ENCODE results near the gene SH3RF3. TPM values are rescaled to one million over a fixed set of nuclear protein-coding genes. Genes with fewer than 3 reads are reported as not detected.
"Not testable (repeated sequence)": the region's sequence is repeated elsewhere in the genome, so short reads cannot be mapped to it uniquely, and the experiment has no call there.

Gene SH3RF3
- total and polyA plus RNA-seq, 9 of the 15 experiments (the other 6 are each of a cell fraction or from before 2014, with no cell fraction given), result 0.02 TPM; not detected in 8

DNA sequence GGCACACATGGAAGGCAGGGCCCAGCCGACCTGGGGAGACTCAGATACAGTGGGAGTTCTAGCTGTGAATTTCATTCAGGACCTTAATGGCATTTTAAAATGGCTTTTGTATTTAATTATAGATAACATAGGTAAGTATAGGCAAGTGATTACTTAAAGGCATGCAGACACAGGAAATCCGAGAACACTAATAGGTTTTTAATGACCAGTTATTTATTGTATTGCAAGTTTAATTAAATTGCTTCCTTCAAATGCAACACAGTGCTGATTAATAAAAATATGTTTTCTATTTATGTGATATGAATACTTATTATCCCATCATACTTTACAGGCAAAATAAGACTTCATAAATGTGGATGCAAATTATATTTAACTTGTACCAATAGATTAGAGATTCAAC is 19.7 kb upstream of the SH3RF3 start (continued):
- TF ChIP-seq HIVEP1 (CRISPR knock-in tag; IDR thresholded peaks at IDR 0.05) (no peak), ELF2 (CRISPR knock-in tag; IDR thresholded peaks at IDR 0.05) (no peak), ZNF274 (IDR thresholded peaks at IDR 0.05; ENCODE audit: borderline replicate concordance, low read depth, low read length) (no peak), ZNF184 (CRISPR knock-in tag; IDR thresholded peaks at IDR 0.05) (no peak)

GRCh38 chr2:109110170-109110569 is 18.8 kb upstream of the SH3RF3 start:
- no peak for ATAC-seq
- H3K9me1 ChIP-seq (ENCODE audit: control insufficient read depth, insufficient read depth, low read length), result no peaks in the 10 kb centered on the region
- CTCF ChIA-PET (ENCODE audit: low intra/inter-chr PET ratio), result no interaction called here

GRCh38 chr2:109117181-109117580 is 11.8 kb upstream of the SH3RF3 start:
- H3K36me3 ChIP-seq (ENCODE audit: control insufficient read depth, insufficient read depth, low read length); CTCF ChIA-PET (ENCODE audit: low intra/inter-chr PET ratio); H3K4me2 ChIP-seq (ENCODE audit: insufficient read depth, low read length); in situ Hi-C loops (cut with MboI); H3K4me3 ChIP-seq; H3K9me3 ChIP-seq (replicated peaks; ENCODE audit: control insufficient read depth, insufficient read depth, low read depth, low read length); FAIRE-seq; BruUV-seq (replicated peaks); H2AFZ ChIP-seq (ENCODE audit: low read depth, low read length); POLR2A ChIA-PET; H3K4me1 ChIP-seq (replicated peaks in 1 of 2; ENCODE audit: control insufficient read depth in 2 of 2, insufficient read depth in 2 of 2, low read length in 2 of 2); DNase-seq (ENCODE audit: extremely low read depth in 1 of 4, low spot score in 3 of 4); H3K9me1 ChIP-seq (ENCODE audit: control insufficient read depth, insufficient read depth, low read length); H3K79me2 ChIP-seq (ENCODE audit: control insufficient read depth, insufficient read depth, low read length); intact Hi-C loops (cut with micrococcal nuclease); H4K20me1 ChIP-seq (replicated peaks; ENCODE audit: control insufficient read depth, insufficient read depth, low read length); H3K27ac ChIP-seq (ENCODE audit: extremely low read depth, low read depth, low read length); H3K9ac ChIP-seq (ENCODE audit: insufficient read depth in 1 of 2, low read depth in 2 of 2, low read length in 2 of 2); ATAC-seq; H3K27me3 ChIP-seq (ENCODE audit: control insufficient read depth in 2 of 2, insufficient read depth in 2 of 2, low read length in 2 of 2): not testable (repeated sequence)
- 0% methylated on average over 9 of the region's 9 CpGs for WGBS (ENCODE audit: insufficient coverage, low coverage, missing lambda C conversion rate)

More at GRCh38 chr2:109110170-109110569, 18.8 kb upstream of the SH3RF3 start:
- Histone ChIP-seq H3K36me3 (ENCODE audit: control insufficient read depth, insufficient read depth, low read length) (no peaks in the 10 kb centered on the region), H3K4me3 (no peak overlapping the region), H2AFZ (ENCODE audit: low read depth, low read length) (no peak overlapping the region), H3K27ac (ENCODE audit: extremely low read depth, low read depth, low read length) (no peak overlapping the region), H3K4me1 (replicated peaks in 1 of 2; ENCODE audit: control insufficient read depth in 2 of 2, insufficient read depth in 2 of 2, low read length in 2 of 2) (no peaks in the 10 kb centered on the region), H3K9ac (ENCODE audit: insufficient read depth in 1 of 2, low read depth in 2 of 2, low read length in 2 of 2) (no peak overlapping the region), H3K9me3 (replicated peaks; ENCODE audit: control insufficient read depth, insufficient read depth, low read depth, low read length) (no peaks in the 10 kb centered on the region), H3K27me3 (ENCODE audit: control insufficient read depth in 2 of 2, insufficient read depth in 2 of 2, low read length in 2 of 2) (peaks cover 5 to 16% of the 10 kb centered on the region in 2 experiments; a peak in 3 of 5 replicates), H3K79me2 (ENCODE audit: control insufficient read depth, insufficient read depth, low read length) (no peaks in the 10 kb centered on the region), H4K20me1 (replicated peaks; ENCODE audit: control insufficient read depth, insufficient read depth, low read length) (0 out of 2 replicates have a peak, but pooled peaks cover 3% of the 10 kb centered on the region), H3K4me2 (ENCODE audit: insufficient read depth, low read length) (no peak overlapping the region)
- POLR2A ChIA-PET, result no interaction called here
- no peak for DNase-seq (ENCODE audit: extremely low read depth in 1 of 4, low spot score in 3 of 4)
- TF ChIP-seq NFIC (IDR thresholded peaks at IDR 0.05), result peak; percentile 31; the same call in 1 of the 2 replicates
- TF ChIP-seq NRF1 (conservative IDR thresholded peaks at IDR 0.05 in 1 of 2, IDR thresholded peaks at IDR 0.05 in 1 of 2), result no peak
- intact Hi-C loops (cut with micrococcal nuclease), result no loop called here
- no TSS peak for BruUV-seq (replicated peaks)
- in situ Hi-C loops (cut with MboI), result no loop called here
- FAIRE-seq, result no peak
- WGBS (ENCODE audit: insufficient coverage, low coverage, missing lambda C conversion rate), result 1% methylated on average over 7 of the region's 7 CpGs
